Measurements from ENCODE around the gene OPALIN. TPM values are rescaled to one million over a fixed set of nuclear protein-coding genes. Genes with fewer than 3 reads are reported as not detected.

The OPALIN gene
- not detected in 2 replicates for total RNA-seq
- not detected in 2 replicates for polyA plus RNA-seq
- polyA plus RNA-seq (2011; cell fraction: cytosol; rRNA removed), result not detected in 2 replicates
- polyA plus RNA-seq (2011; cell fraction: nucleus; rRNA removed), result not detected in 2 replicates
- polyA plus RNA-seq (2012), result not detected in 2 replicates
- polyA minus RNA-seq, result not detected in 2 replicates
- polyA minus RNA-seq (2011; cell fraction: cytosol; rRNA and poly(A)+ RNA removed), result not detected
- not detected in 2 replicates for polyA minus RNA-seq (2011; cell fraction: nucleus; rRNA and poly(A)+ RNA removed)
- Bru-seq, nascent RNA, result not detected
- BruChase-seq, experiment 1, labeled RNA remaining after a 6-hour chase, result percentile 11 among the genes with signal in this experiment
- not detected for BruChase-seq, experiment 2, labeled RNA remaining after a 2-hour chase
- long read RNA-seq, result 0 reads

GRCh38 chr10:96358851-96359540, at the start of gene OPALIN:
Gene OPALIN, minus strand, starts transcription at chr10:96359002. Its CDS starts 106 bp downstream, at chr10:96358896.
- no peak within 1 kb of the TSS for H2AFZ ChIP-seq (ENCODE audit: low read depth, low read length)
- no peak within 1 kb of the TSS for H3K27ac ChIP-seq (ENCODE audit: insufficient read depth, low read depth, low read length)
- H3K4me1 ChIP-seq (ENCODE audit: control insufficient read depth, extremely low read depth, insufficient read depth, low read length), result no peaks in the 10 kb centered on the region
- DNase-seq (ENCODE audit: low read depth, low spot score) (no peak), FAIRE-seq (no peak)
- intact Hi-C loops (cut with micrococcal nuclease), result no loop called here
- ChIA-PET CTCF (interaction anchor here (1.4 to 3.7 kb wide), 3 partner anchors 9 to 23 kb away, joined by 3 to 17 read pairs (median 6); no protein-coding TSS in a partner anchor), POLR2A (no interaction called here)
- dilution Hi-C loops (cut with MboI; ENCODE audit: extremely low pct_ligation_motif_present, low sequenced_read_pairs), result no loop called here
- H3K4me3 ChIP-seq (replicated peaks in 1 of 3; ENCODE audit: insufficient read depth in 1 of 3, low read depth in 1 of 3, low read length in 3 of 3), result no peak within 1 kb of the TSS
- H3K27me3 ChIP-seq (ENCODE audit: control insufficient read depth in 2 of 2, insufficient read depth in 2 of 2, low read length in 2 of 2), result peaks cover 2% of the 10 kb centered on the region in 2 experiments
- H3K36me3 ChIP-seq (ENCODE audit: control insufficient read depth in 2 of 2, extremely low read depth in 1 of 2, insufficient read depth in 2 of 2, low read length in 2 of 2), result no peaks in the 10 kb centered on the region
- H3K4me2 ChIP-seq (ENCODE audit: insufficient read depth, low read length), result no peak within 1 kb of the TSS
- no peaks in the 10 kb centered on the region for H3K79me2 ChIP-seq (ENCODE audit: control insufficient read depth, insufficient read depth, low read length)
- no peaks in the 10 kb centered on the region for H3K9me1 ChIP-seq (replicated peaks; ENCODE audit: control insufficient read depth, extremely low read depth, insufficient read depth, low read length)
- no peaks in the 10 kb centered on the region for H3K9me3 ChIP-seq (replicated peaks; ENCODE audit: control insufficient read depth, insufficient read depth, low read length)
- no peak within 1 kb of the TSS for H3K9ac ChIP-seq (replicated peaks; ENCODE audit: extremely low read depth, insufficient read depth, low read length)
- no TSS peak for BruUV-seq (replicated peaks)
- TF ChIP-seq, protein P1, sequence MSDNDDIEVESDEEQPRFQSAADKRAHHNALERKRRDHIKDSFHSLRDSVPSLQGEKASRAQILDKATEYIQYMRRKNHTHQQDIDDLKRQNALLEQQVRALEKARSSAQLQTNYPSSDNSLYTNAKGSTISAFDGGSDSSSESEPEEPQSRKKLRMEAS (IDR thresholded peaks at IDR 0.05; ENCODE audit: insufficient read depth, insufficient read length), result no peak
- no peak for TF ChIP-seq POLR2AphosphoS5 (IDR thresholded peaks at IDR 0.05; ENCODE audit: insufficient read depth, low read depth, low read length)
- no peaks in the 10 kb centered on the region for H4K20me1 ChIP-seq (replicated peaks; ENCODE audit: control insufficient read depth, extremely low read depth, insufficient read depth, low read length)

DNA sequence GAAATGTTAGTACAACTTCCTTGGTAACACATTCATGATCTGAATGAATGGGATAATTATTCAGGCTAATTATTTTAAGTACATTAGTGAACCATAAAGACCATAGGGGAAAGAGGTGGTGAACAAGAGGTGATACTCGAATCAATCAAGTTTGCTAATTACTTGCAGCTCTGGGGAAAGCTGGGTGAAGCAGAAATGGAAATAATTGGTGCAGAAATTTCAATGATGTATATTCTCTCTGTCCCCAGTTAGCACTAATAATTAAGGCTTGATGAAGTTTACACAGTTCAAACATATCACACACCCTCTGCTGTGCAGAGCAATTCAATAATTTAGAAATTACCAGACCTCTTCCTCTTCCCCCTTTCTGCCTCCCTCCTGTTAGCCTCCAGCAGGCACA, 49.4 kb upstream of the OPALIN start:
- no peaks in the 10 kb centered on the region for H3K36me3 ChIP-seq (ENCODE audit: control insufficient read depth in 2 of 2, extremely low read depth in 1 of 2, insufficient read depth in 2 of 2, low read length in 2 of 2)
- TF ChIP-seq POLR2AphosphoS5 (IDR thresholded peaks at IDR 0.05; ENCODE audit: insufficient read depth, low read depth, low read length) (no peak), POLR2A (IDR thresholded peaks at IDR 0.05; ENCODE audit: low read depth, low read length) (no peak), MYC (IDR thresholded peaks at IDR 0.05; ENCODE audit: low read depth, low read length) (no peak), EZH2 (IDR thresholded peaks at IDR 0.05; ENCODE audit: borderline replicate concordance, low read depth, low read length, severe bottlenecking) (no peak), CTCF (IDR thresholded peaks at IDR 0.05; ENCODE audit: extremely low read depth in 1 of 2, insufficient read depth in 1 of 2, low read depth in 1 of 2, low read length in 2 of 2) (no peak), FOS (IDR thresholded peaks at IDR 0.05; ENCODE audit: borderline replicate concordance, insufficient read depth, low read length) (no peak), GATA2 (IDR thresholded peaks at IDR 0.05; ENCODE audit: insufficient read depth, insufficient read length, low read depth, low read length) (no peak)
- TF ChIP-seq, protein P1 (IDR thresholded peaks at IDR 0.05; ENCODE audit: insufficient read depth, insufficient read length), result no peak
- H2AFZ ChIP-seq (ENCODE audit: low read depth, low read length), result no peak overlapping the region
- H3K27ac ChIP-seq (ENCODE audit: insufficient read depth, low read depth, low read length), result no peak overlapping the region
- no peak overlapping the region for H3K4me3 ChIP-seq (replicated peaks in 1 of 3; ENCODE audit: insufficient read depth in 1 of 3, low read depth in 1 of 3, low read length in 3 of 3)
- DNase-seq (ENCODE audit: low read depth, low spot score), result no peak
- ChIA-PET CTCF (interaction anchor here (1.5 kb wide), 1 partner anchor 105 kb away, joined by 4 read pairs; the partner anchor contains the start of gene TLL2), POLR2A (no interaction called here)
- no peaks in the 10 kb centered on the region for H4K20me1 ChIP-seq (replicated peaks; ENCODE audit: control insufficient read depth, extremely low read depth, insufficient read depth, low read length)
- H3K27me3 ChIP-seq (ENCODE audit: control insufficient read depth in 2 of 2, insufficient read depth in 2 of 2, low read length in 2 of 2), result peaks cover 8 to 16% of the 10 kb centered on the region in 2 experiments
- H3K4me2 ChIP-seq (ENCODE audit: insufficient read depth, low read length), result no peak overlapping the region
- intact Hi-C loops (cut with micrococcal nuclease) (no loop called here), dilution Hi-C loops (cut with MboI; ENCODE audit: extremely low pct_ligation_motif_present, low sequenced_read_pairs) (no loop called here)
- H3K9me1 ChIP-seq (replicated peaks; ENCODE audit: control insufficient read depth, extremely low read depth, insufficient read depth, low read length), result no peaks in the 10 kb centered on the region
- no peaks in the 10 kb centered on the region for H3K9me3 ChIP-seq (replicated peaks; ENCODE audit: control insufficient read depth, insufficient read depth, low read length)
- BruUV-seq (replicated peaks), result no TSS peak
- FAIRE-seq, result no peak
- no peak overlapping the region for H3K9ac ChIP-seq (replicated peaks; ENCODE audit: extremely low read depth, insufficient read depth, low read length)
- H3K79me2 ChIP-seq (ENCODE audit: control insufficient read depth, insufficient read depth, low read length), result no peaks in the 10 kb centered on the region
- H3K4me1 ChIP-seq (ENCODE audit: control insufficient read depth, extremely low read depth, insufficient read depth, low read length), result no peaks in the 10 kb centered on the region

Measured in endothelial cell of umbilical vein (primary cell).